H1 (cell line): ENCODE data around the gene PLCB3. TPM values are rescaled to one million over a fixed set of nuclear protein-coding genes. Genes with fewer than 3 reads are reported as not detected.

Experiments
- CTCF ChIA-PET: fragments of 300-600 bp; sonication (Branson Sonifier 250); formaldehyde crosslinking; loops from one replicate; lab custom pipeline; 2021; ENCODE audit not compliant: partially characterized antibody; lab: Charles Lee
- POLR2A ChIA-PET: fragments of 300-600 bp; sonication (Branson Sonifier 250); formaldehyde crosslinking; loops from one replicate; lab custom pipeline; 2021; ENCODE audit warnings: inconsistent platforms; ENCODE audit not compliant: partially characterized antibody; lab: Charles Lee
- DNase-seq, 2 experiments: peaks; one replicate each; pipeline versions ENCODE4 v3.0.0 to v3.0.0-alpha.2; 2010 to 2022; ENCODE audit warnings: low spot score in 2 of 2, low read depth in 1 of 2, mixed read lengths in 1 of 2
- FAIRE-seq: peaks from 2 replicates; lab custom pipeline; 2011; peaks lifted over from hg19 to GRCh38; lab: Jason Lieb, UNC
- H2AFZ ChIP-seq: 2 replicates; pipeline ENCODE4 v1.8.1; 2012; ENCODE audit warnings: low read length, inconsistent platforms
- H2AK5ac ChIP-seq: 2 replicates; pipeline ENCODE4 v1.6.1; 2013; ENCODE audit warnings: low read depth, low read length
- H2BK120ac ChIP-seq: replicated peaks from 2 replicates; pipeline ENCODE3; 2013; ENCODE audit warnings: low read depth, low read length, inconsistent platforms
- H2BK12ac ChIP-seq: 2 replicates; pipeline ENCODE4 v1.6.1; 2013; ENCODE audit warnings: low read depth, low read length
- H2BK15ac ChIP-seq: 2 replicates; pipeline ENCODE4 v1.6.1; 2013; ENCODE audit warnings: low read length
- H2BK20ac ChIP-seq: 2 replicates; pipeline ENCODE4 v1.6.1; 2013; ENCODE audit warnings: low read length
- H2BK5ac ChIP-seq: 2 replicates; pipeline ENCODE4 v1.6.1; 2013; ENCODE audit warnings: low read depth, low read length
- H3K14ac ChIP-seq: 2 replicates; pipeline ENCODE4 v1.6.1; 2013; ENCODE audit warnings: inconsistent platforms; ENCODE audit not compliant: insufficient read length
- H3K18ac ChIP-seq: 2 replicates; pipeline ENCODE4 v1.6.1; 2013; ENCODE audit warnings: low read length; ENCODE audit errors: extremely low read depth
- H3K23ac ChIP-seq: 2 replicates; pipeline ENCODE4 v1.6.1; 2013; ENCODE audit warnings: inconsistent platforms; ENCODE audit not compliant: insufficient read length
- H3K23me2 ChIP-seq: 2 replicates; pipeline ENCODE4 v1.6.1; 2013; ENCODE audit warnings: low read depth, low read length
- H3K27ac ChIP-seq: 2 replicates; pipeline ENCODE4 v1.6.1; 2011; ENCODE audit warnings: low read depth, low read length, inconsistent platforms
- H3K27me3 ChIP-seq, 4 experiments: replicated peaks in 1 of 4; 1 replicate in 1 of 4; 2 replicates in 3 of 4; pipeline versions ENCODE4 v1.6.1 to v1.8.1; 2011 to 2013; ENCODE audit warnings: low read length in 3 of 4, mild to moderate bottlenecking in 3 of 4, inconsistent platforms in 2 of 4, mixed read lengths in 2 of 4, moderate library complexity in 1 of 4; ENCODE audit not compliant: control insufficient read depth in 3 of 4, insufficient read depth in 3 of 4; ENCODE audit errors: extremely low read depth in 1 of 4
- H3K36me3 ChIP-seq, 4 experiments: 2 replicates each; pipeline versions ENCODE4 v1.6.1 to v1.8.1; 2011 to 2013; ENCODE audit warnings: mild to moderate bottlenecking in 4 of 4, low read length in 3 of 4, moderate library complexity in 2 of 4, control low read depth in 1 of 4, inconsistent platforms in 1 of 4; ENCODE audit not compliant: insufficient read depth in 4 of 4, control insufficient read depth in 2 of 4
- H3K4ac ChIP-seq: replicated peaks from 2 replicates; pipeline ENCODE3; 2013; ENCODE audit warnings: low read length, low read depth, mixed read lengths, inconsistent platforms; ENCODE audit not compliant: insufficient read length
- H3K4me1 ChIP-seq, 4 experiments: replicated peaks in 1 of 4; 1 replicate in 1 of 4; 2 replicates in 3 of 4; pipeline versions ENCODE4 v1.6.1 to v1.8.1; 2011 to 2013; ENCODE audit warnings: low read length in 3 of 4, inconsistent platforms in 2 of 4, mixed read lengths in 1 of 4; ENCODE audit not compliant: insufficient read depth in 4 of 4, control insufficient read depth in 3 of 4
- H3K4me2 ChIP-seq, 2 experiments: 2 replicates each; pipeline versions ENCODE4 v1.6.1 to v1.8.1; 2011 to 2013; ENCODE audit warnings: low read depth in 2 of 2, low read length in 2 of 2, control low read depth in 1 of 2, inconsistent platforms in 1 of 2, mild to moderate bottlenecking in 1 of 2; ENCODE audit not compliant: insufficient read depth in 1 of 2
- H3K4me3 ChIP-seq, 4 experiments: fragments of 200-600, 300-600 bp in 1 of 4; sonication (generic), shearing (Covaris generic), sonication (Bioruptor Twin) in 1 of 4; 2 replicates each; pipeline versions ENCODE4 v1.5.1 to v1.8.1; 2011 to 2016; ENCODE audit warnings: low read length in 4 of 4, low read depth in 3 of 4, control low read depth in 2 of 4, inconsistent platforms in 2 of 4, mild to moderate bottlenecking in 2 of 4, mixed read lengths in 1 of 4, moderate library complexity in 1 of 4; ENCODE audit not compliant: insufficient read depth in 2 of 4; ENCODE audit errors: extremely low read depth in 1 of 4
- H3K56ac ChIP-seq: replicated peaks from 2 replicates; pipeline ENCODE3; 2013; ENCODE audit warnings: low read depth, mild to moderate bottlenecking, mixed read lengths, low read length, inconsistent platforms; ENCODE audit not compliant: insufficient read length
- H3K79me1 ChIP-seq: 2 replicates; pipeline ENCODE4 v1.6.1; 2013; ENCODE audit warnings: low read depth, low read length, control low read depth
- H3K79me2 ChIP-seq, 2 experiments: 2 replicates each; pipeline versions ENCODE4 v1.6.1 to v1.8.1; 2012 to 2013; ENCODE audit warnings: low read length in 2 of 2, mild to moderate bottlenecking in 2 of 2, inconsistent platforms in 1 of 2; ENCODE audit not compliant: insufficient read depth in 2 of 2, control insufficient read depth in 1 of 2
- H3K9ac ChIP-seq, 4 experiments: replicated peaks in 1 of 4; 1 replicate in 1 of 4; 2 replicates in 3 of 4; pipeline versions ENCODE4 v1.6.1 to v1.8.1; 2011 to 2013; ENCODE audit warnings: low read depth in 3 of 4, low read length in 3 of 4, control low read depth in 2 of 4, mild to moderate bottlenecking in 2 of 4, moderate library complexity in 2 of 4, inconsistent platforms in 1 of 4; ENCODE audit errors: extremely low read depth in 1 of 4
- H3K9me3 ChIP-seq, 2 experiments: 2 replicates each; pipeline versions ENCODE4 v1.6.1 to v1.8.1; 2012 to 2013; ENCODE audit warnings: mild to moderate bottlenecking in 2 of 2, moderate library complexity in 2 of 2, control low read depth in 1 of 2, inconsistent platforms in 1 of 2, low read depth in 1 of 2, low read length in 1 of 2, mixed read lengths in 1 of 2; ENCODE audit not compliant: insufficient read depth in 2 of 2
- H4K20me1 ChIP-seq, 2 experiments: replicated peaks in 1 of 2; 2 replicates each; pipeline versions ENCODE3 to v1.8.1; 2011 to 2013; ENCODE audit warnings: inconsistent platforms in 2 of 2, low read length in 2 of 2, mild to moderate bottlenecking in 1 of 2; ENCODE audit not compliant: insufficient read depth in 2 of 2, control insufficient read depth in 1 of 2
- H4K5ac ChIP-seq: 2 replicates; pipeline ENCODE4 v1.6.1; 2013; ENCODE audit warnings: low read length, low read depth, mixed read lengths, inconsistent platforms; ENCODE audit not compliant: insufficient read length
- H4K8ac ChIP-seq: 2 replicates; pipeline ENCODE4 v1.8.0; 2013; ENCODE audit warnings: mild to moderate bottlenecking, moderate library complexity, low read length, inconsistent platforms; ENCODE audit not compliant: insufficient read depth; ENCODE audit errors: extremely low read depth
- H4K91ac ChIP-seq: replicated peaks from 2 replicates; pipeline ENCODE3; 2013; ENCODE audit warnings: low read length, mixed read lengths, inconsistent platforms; ENCODE audit not compliant: insufficient read length
- BCL11A ChIP-seq, 2 experiments: IDR thresholded peaks; one replicate each; pipeline ENCODE4 v1.6.1; 2011; ENCODE audit warnings: low read depth in 2 of 2, low read length in 2 of 2, mild to moderate bottlenecking in 2 of 2
- E2F6 ChIP-seq: IDR thresholded peaks from 2 replicates; pipeline ENCODE4 v1.6.1; 2012; ENCODE audit warnings: inconsistent platforms
- RFX5 ChIP-seq: IDR thresholded peaks from 2 replicates; pipeline ENCODE4 v1.6.1; 2011; ENCODE audit warnings: low read depth, low read length, improper control_type of control experiment, borderline replicate concordance
- SP2 ChIP-seq: IDR thresholded peaks from 2 replicates; pipeline ENCODE4 v1.6.1; 2012; ENCODE audit warnings: mild to moderate bottlenecking, low read length, inconsistent platforms
- WGBS, 2 experiments: shearing (Covaris generic) in 1 of 2; methylation state at CpG; one replicate each; pipeline versions ENCODE4 v1.1.6 to v1.1.7; 2013 to 2015; ENCODE audit warnings: low lambda C conversion rate in 2 of 2, mixed read lengths in 2 of 2, inconsistent platforms in 1 of 2, low coverage in 1 of 2, missing lambda C conversion rate in 1 of 2; ENCODE audit not compliant: insufficient replicate concordance in 2 of 2, insufficient coverage in 1 of 2, insufficient read length in 1 of 2; ENCODE audit errors: extremely low coverage in 1 of 2, missing lambda C conversion rate in 1 of 2; 5-methylcytosine and 5-hydroxymethylcytosine counted together
- polyA plus RNA-seq, 7 experiments: library from polyadenylated mRNA; depleted of rRNA in 3 of 7; stranded (reverse) in 5 of 7; unstranded in 2 of 7; fragments of >200 nt in 5 of 7; fragments of 200-250 nt in 2 of 7; gene quantifications; 1 replicate in 5 of 7; 2 replicates in 1 of 7; 4 replicates in 1 of 7; pipeline versions ENCODE4 v1.2.1 to v1.2.3, GENCODE V29; 2011 to 2013; ENCODE audit warnings: missing spikeins in 2 of 7, mixed read lengths in 2 of 7
- total RNA-seq: library from RNA; stranded (reverse); fragmentation: NEBNext Ultra II Directional; extraction: Animal tissue kit (Norgen Biotek cat#: 25700); gene quantifications from 2 replicates; pipeline ENCODE4 v1.2.1, GENCODE V29; 2021
- TF ChIP-seq, protein P1 (sequence below), 3 experiments: IDR thresholded peaks; 1 replicate in 2 of 3; 2 replicates in 1 of 3; pipeline versions ENCODE4 v1.5.1 to v1.6.1; 2011; ENCODE audit warnings: low read length in 3 of 3, mild to moderate bottlenecking in 3 of 3, inconsistent platforms in 2 of 3, low read depth in 1 of 3, moderate library complexity in 1 of 3; ENCODE audit not compliant: insufficient read depth in 1 of 3; ENCODE audit errors: control extremely low read depth in 1 of 3

Gene PLCB3
- total and polyA plus RNA-seq, 2 of the 8 experiments (the other 6 are each of a cell fraction or from before 2014, with no cell fraction given), result 47.2 to 104 TPM

DNA sequence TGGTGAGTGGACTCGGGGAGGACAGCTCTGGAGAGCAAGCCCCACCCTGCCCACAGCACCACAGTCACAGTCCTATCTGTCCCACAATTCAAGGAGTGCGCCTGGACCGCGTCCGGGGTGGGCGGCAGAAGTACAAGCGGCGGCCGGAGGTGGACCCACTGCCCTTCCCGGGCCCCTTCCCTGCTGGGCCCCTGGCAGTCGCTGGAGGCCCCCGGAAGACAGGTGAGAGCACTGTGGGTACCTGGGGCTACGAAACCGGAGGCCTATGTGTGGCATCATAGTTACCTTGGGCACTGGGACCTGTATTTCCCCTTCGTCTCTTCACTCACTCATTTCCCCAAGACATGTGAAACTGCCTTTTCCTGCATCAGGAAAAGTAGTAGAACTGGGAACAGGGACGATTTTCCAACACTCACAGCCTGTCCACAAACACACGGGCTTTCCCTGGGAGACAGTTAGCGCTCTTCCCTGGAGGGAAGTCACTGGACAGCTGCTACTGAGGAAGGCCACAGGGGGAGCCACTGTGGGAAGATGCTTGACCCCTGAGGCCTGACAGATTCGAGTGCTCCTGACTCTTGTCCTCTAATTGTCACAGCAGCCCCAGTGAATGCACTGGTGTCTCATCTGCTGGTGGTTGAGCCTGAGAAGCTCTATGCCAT is 62.9 kb downstream of the PLCB3 start:
- Histone ChIP-seq H3K27ac (no peak overlapping the region), H4K5ac (no peak overlapping the region), H3K9ac (no peak overlapping the region), H3K4me1 (peaks cover 0 to 5% (median 3%) of the 10 kb centered on the region in 4 experiments; a peak in 5 of 7 replicates)
- POLR2A ChIA-PET, result interaction anchor here (0.7 to 6.6 kb wide), 7 partner anchors 9 to 67 kb away, joined by 3 to 61 read pairs (median 3); partner anchors contain the start of gene ESRRA
- FAIRE-seq, result no peak
- TF ChIP-seq, protein P1, sequence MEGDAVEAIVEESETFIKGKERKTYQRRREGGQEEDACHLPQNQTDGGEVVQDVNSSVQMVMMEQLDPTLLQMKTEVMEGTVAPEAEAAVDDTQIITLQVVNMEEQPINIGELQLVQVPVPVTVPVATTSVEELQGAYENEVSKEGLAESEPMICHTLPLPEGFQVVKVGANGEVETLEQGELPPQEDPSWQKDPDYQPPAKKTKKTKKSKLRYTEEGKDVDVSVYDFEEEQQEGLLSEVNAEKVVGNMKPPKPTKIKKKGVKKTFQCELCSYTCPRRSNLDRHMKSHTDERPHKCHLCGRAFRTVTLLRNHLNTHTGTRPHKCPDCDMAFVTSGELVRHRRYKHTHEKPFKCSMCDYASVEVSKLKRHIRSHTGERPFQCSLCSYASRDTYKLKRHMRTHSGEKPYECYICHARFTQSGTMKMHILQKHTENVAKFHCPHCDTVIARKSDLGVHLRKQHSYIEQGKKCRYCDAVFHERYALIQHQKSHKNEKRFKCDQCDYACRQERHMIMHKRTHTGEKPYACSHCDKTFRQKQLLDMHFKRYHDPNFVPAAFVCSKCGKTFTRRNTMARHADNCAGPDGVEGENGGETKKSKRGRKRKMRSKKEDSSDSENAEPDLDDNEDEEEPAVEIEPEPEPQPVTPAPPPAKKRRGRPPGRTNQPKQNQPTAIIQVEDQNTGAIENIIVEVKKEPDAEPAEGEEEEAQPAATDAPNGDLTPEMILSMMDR (IDR thresholded peaks at IDR 0.05; ENCODE audit: control extremely low read depth in 1 of 3, insufficient read depth in 1 of 3, low read depth in 1 of 3, low read length in 3 of 3), result peak in 2 of 3 experiments; percentile 23 to 59; a peak in 2 of 4 replicates
- no peak for TF ChIP-seq E2F6
- no peak for TF ChIP-seq BCL11A (IDR thresholded peaks at IDR 0.05; ENCODE audit: low read depth in 2 of 2, low read length in 2 of 2)
- no peak for TF ChIP-seq SP2
- no peak for TF ChIP-seq RFX5
- TF ChIP-seq, all 59 proteins: peak for 1
- Histone ChIP-seq H3K4me3 (no peak overlapping the region), H3K4ac (no peak overlapping the region), H4K20me1 (peaks cover 0 to 3% of the 10 kb centered on the region in 2 experiments), H2AK5ac (no peak overlapping the region), H2BK12ac (no peak overlapping the region), H3K27me3 (no peaks in the 10 kb centered on the region), H4K91ac (no peak overlapping the region), H2AFZ (no peak overlapping the region), H3K9me3 (no peaks in the 10 kb centered on the region), H3K4me2 (no peak overlapping the region), H3K36me3 (peaks cover 0 to 16% (median 10%) of the 10 kb centered on the region in 4 experiments; a peak in 7 of 8 replicates), H2BK20ac (no peak overlapping the region), H2BK15ac (no peak overlapping the region), H3K56ac (no peak overlapping the region), H3K18ac (no peak overlapping the region), H3K79me2 (peaks cover 0 to 17% of the 10 kb centered on the region in 2 experiments; a peak in 2 of 4 replicates), H3K14ac (no peak overlapping the region), H3K23ac (no peak overlapping the region), H2BK5ac (no peak overlapping the region), H3K23me2 (peaks cover 5% of the 10 kb centered on the region; the same call in 1 of the 2 replicates), H3K79me1 (peaks cover 6% of the 10 kb centered on the region; the same call in 1 of the 2 replicates), H2BK120ac (no peak overlapping the region), H4K8ac (no peak overlapping the region; the same call in 1 of the 2 replicates)
- DNase-seq, result no peak
- WGBS, 2 experiments, result 88% methylated on average over 18 of the region's 19 CpGs; no CpG with 5 or more reads in 1 of the 2 experiments
- CTCF ChIA-PET, result interaction anchor here (0.5 to 20.8 kb wide), 9 partner anchors 10 to 1132 kb away, joined by 3 to 614 read pairs (median 3); partner anchors contain the start of genes CATSPERZ and CCDC88B
